GM21723 (cell line): Measurements from ENCODE around the gene EML5.

Experiments used
- ATAC-seq: cut with Tn5 transposase; IDR thresholded peaks from one replicate; pipeline ENCODE4 v1.9.1; 2021; ENCODE audit warnings: mild to moderate bottlenecking, moderate library complexity; ENCODE audit not compliant: unreplicated experiment

Gene EML5

GRCh38 chr14:88625671-88626070, 167.1 kb downstream of the EML5 start:
- ATAC-seq, result no peak

GRCh38 chr14:88621100-88621499, 171.7 kb downstream of the EML5 start:
- ATAC-seq, result no peak

DNA sequence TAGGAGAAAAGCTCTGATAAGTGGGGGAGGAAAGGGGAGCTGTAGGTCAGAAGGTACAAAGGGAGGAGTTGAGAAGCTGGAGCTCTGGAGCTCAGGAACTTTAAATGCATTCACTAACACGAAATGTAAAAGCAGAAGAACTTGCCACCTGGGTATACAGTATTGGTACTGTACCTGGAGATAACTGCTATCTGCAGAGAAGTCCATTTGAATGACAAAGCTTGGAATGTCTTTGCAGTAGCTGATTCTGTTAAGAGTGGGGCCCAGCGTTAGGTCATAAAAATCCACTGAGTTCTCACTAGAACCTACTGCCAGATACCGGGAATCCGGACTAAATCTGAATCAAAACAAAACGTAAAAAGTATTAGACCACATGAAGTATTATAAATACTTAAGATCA, 174.3 kb downstream of the EML5 start:
- no peak for ATAC-seq

- ATAC-seq, result no peak
These were observed 175.3 kb downstream of the EML5 start for GRCh38 chr14:88617479-88617878.

GRCh38 chr14:88616697-88617096, 176.1 kb downstream of the EML5 start:
- no peak for ATAC-seq

- peak; percentile 55 for ATAC-seq
These were observed 178.4 kb downstream of the EML5 start for GRCh38 chr14:88614218-88614907.

- no peak for ATAC-seq
These were observed 179.2 kb downstream of the EML5 start for GRCh38 chr14:88613552-88614010.

GRCh38 chr14:88612981-88613380, 179.8 kb downstream of the EML5 start:
- ATAC-seq, result no peak

DNA sequence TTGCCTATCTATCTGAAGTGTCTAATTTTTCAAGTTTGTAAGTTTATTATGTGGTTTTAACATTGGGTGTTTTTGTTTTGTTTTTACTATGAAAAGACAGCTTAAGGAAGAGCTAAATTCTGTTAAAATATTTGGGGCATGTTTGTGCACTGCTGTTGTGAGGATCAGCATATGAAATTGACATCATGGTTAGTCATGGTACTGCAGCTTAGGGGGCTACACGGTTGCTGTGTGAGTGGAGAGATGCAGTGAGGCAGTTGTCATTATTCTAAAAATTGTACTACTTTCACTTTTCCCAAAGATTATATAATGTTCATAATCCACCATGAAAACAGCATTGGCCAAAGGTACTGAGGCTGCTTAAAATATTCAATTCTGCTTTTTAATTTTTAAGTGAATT, 180.9 kb downstream of the EML5 start:
- no peak for ATAC-seq

DNA sequence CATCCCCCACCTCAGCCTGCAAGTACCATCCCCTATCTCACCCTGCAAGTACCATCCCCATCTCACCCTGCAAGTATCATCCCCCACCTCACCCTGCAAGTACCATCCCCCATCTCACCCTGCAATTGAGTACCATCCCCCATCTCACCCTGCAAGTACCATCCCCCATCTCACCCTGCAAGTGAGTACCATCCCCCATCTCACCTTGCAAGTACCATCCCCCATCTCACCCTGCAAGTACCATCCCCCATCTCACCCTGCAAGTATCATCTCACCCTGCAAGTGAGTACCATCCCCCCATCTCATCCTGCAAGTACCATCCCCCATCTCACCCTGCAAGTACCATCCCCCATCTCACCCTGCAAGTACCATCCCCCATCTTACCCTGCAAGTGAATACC, 184.9 kb downstream of the EML5 start:
- no peak for ATAC-seq

DNA sequence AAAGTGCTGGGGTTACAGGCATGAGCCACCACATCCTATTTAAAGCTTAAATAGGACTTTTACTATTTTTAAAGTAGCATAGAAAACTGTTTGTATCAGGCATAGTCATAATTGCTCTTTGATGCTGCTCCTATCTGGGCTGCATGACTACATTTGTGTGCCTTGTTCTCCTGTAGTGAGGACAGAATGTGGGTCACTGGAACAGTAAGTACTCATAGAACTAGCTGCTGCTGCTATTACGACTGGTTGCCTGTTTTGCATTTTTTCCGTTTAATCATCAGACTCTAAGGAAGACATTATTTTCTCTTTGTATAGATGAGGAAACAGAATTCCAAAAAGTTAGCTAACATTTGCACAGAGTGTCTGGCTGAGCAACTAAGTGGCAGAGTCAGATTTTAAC, 187.2 kb downstream of the EML5 start:
- ATAC-seq, result no peak

GRCh38 chr14:88604212-88604611, 188.5 kb downstream of the EML5 start:
- no peak for ATAC-seq

DNA sequence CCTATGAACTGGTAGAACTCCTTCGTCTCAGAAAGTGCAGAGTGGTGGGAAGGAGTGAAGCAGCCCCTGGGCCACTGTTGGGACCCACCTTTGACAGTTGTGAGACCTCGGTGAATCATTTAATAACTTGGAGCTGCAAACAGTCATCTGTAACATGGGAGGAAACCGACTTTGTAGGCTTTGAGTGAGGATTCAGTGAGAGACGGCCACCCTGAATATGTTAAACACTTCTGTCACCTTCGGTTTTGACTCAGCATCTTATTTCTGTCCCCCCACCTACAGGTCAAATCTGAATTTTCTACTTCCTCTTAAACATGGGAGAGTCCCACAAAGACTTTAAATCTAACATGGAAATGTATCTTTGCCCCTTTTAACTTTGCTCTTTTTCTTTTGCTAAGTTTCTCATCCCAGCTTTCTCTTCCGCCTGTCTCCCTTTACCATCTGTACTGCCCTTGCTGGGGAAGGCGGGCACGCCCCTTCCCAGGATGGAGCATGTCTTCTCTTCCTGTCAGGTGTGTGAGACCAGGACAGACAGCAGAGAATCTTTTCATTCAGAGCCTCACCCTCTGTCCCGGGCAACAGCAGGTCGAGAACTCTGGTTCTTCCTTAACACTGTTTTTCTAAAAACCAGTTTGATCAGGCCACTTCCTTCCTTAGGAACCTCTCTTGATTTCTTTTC, 192.9 kb downstream of the EML5 start:
- peak; percentile 90 for ATAC-seq

- peak; percentile 50 for ATAC-seq
These were observed 193.4 kb downstream of the EML5 start for GRCh38 chr14:88599326-88599725.

GRCh38 chr14:88598097-88598675, 194.6 kb downstream of the EML5 start:
- ATAC-seq, result no peak

GRCh38 chr14:88597601-88598000, 195.2 kb downstream of the EML5 start:
- no peak for ATAC-seq

DNA sequence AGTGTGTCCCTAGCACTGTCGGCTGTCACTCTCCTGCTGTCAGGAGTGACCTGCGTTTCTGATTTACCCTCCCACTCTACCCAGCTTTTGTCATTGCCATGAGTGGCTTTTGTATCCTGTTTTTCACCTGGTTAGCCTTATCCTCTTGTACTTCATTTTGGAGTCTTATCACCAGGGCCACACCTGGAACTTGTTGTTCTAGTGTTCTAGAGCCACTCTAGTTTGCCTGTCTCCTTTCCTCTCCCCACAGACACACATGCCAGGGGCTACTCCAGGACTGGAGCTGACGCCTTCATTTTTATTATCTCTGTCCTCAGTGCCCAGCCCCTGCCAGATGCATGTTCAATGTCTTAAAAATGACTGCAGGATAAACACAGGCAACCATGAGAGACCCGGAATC, 195.7 kb downstream of the EML5 start:
- no peak for ATAC-seq

- no peak for ATAC-seq
These were observed 200.7 kb downstream of the EML5 start for GRCh38 chr14:88592031-88592430.

DNA sequence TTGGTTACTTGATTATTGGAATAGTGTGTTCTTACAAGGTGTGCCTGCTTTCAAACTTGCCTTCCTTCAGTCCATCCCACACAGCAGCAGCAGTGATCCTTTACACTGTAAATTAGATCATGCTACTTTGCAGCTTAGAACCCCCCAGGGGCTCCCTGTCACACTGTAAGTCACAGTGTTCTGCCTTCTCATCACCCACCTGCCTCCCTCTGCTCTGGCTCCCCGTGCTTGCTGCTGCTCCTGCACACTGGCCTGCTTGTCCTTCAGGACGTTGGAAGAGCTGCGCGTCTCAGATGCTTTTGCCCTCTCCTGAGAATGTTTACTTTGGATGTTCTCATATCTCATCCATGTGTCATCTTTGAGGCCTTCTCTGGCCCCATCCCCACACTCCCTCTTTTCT, 202.6 kb downstream of the EML5 start:
- ATAC-seq, result no peak

GRCh38 chr14:88588081-88588480, 204.7 kb downstream of the EML5 start:
- no peak for ATAC-seq

DNA sequence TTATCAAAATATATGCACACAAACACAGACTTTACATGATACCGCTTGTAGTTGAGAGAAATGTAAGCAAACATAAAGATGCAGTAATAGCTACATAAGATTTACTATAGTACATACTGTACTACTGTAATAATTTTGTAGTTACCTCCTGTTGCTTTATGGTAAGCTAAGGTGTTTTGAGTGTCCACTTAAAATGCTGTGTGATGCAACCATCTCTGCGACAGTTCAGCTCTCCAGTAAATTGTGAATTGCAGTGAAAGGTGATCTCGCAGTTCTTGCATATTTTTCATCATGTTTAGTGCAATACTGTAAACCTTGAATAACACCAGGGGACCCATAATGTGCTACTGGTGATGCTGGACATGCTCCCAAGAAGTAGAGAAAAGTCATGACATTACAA, 208.3 kb downstream of the EML5 start:
- no peak for ATAC-seq

DNA sequence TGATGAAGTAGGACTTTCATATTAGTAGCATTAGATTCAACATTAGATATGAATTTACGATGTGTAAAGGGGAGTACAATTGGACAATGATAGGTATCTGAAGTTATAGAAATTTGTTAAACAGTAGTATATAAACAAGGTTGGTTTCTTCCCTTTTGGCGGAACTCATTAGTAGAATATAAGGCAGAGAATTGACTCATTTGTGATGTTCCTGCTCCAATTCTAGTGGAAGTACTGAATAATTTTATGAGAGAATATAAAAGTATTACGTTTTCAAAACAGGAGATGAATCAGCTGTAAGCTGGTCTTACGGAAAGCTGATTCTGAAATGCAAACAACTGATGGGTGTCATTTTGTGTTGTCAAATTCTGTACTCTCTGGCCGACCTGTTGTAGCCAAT, 216.5 kb downstream of the EML5 start:
- ATAC-seq, result no peak
